ENCODE results near the gene TMED1. TPM values are rescaled to one million over a fixed set of nuclear protein-coding genes. Genes with fewer than 3 reads are reported as not detected.

Gene TMED1
- total RNA-seq, 1 experiment from 2014 or later: 32.3 TPM

DNA sequence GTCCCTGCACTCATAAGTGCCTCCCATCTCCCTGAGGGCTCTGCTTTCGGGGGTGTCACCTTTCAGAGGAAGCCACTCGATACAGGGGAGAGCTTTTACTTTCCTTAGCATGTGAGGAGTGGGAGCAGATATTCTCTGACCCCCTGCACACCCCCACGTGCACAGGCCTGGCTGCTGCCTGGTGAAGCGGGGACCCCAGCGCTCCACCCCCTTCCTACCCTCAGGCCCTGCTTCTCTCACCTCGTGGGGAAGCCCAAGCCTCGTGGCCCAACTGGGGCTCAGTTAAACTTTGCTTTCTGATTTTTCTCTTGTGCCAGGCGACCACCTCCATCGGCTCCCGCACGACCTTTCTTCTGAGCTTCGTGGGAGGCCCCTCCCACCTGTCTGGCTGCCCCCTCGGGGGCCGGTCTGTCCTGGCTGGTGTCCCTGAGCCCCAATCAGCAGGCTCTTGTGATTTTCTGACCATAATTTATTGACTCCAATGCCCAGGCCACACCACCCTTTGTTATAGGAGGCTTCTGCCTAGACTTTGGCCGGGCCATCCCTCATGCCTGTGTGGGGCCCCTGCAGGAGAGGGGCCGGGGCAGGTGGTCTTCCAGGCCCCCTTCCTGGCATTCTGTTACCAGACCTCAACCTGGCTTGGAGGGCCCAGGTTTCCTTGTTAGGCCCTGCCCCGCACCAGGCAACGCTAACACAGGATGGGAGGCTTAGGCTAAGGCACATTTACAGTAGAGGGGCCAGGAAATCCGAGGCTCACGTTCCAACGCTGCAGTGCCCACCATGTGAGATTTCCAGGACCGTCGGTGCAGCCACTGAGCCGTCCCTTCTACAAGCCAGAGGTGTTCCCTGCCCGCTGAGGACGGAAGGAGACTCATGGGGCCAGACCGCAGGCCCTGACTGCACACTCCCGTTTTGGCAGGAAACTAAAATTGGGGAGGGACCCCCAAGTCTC is 3.7 kb downstream of the TMED1 start:
- DNase-seq: no peak
- Mint-ChIP-seq H3K9me3 (peaks cover 11% of the 10 kb centered on the region in 2 experiments; a peak in 4 of 5 replicates), H3K27me3 (ENCODE audit: low read depth) (peaks cover 12% of the 10 kb centered on the region), H3K4me3 (no peak overlapping the region), H3K4me1 (peaks cover 0 to 10% of the 10 kb centered on the region in 2 experiments; a peak in 1 of 4 replicates), H3K36me3 (ENCODE audit: insufficient read depth in 1 of 3, low read depth in 3 of 3) (peaks cover 3 to 27% (median 17%) of the 10 kb centered on the region in 3 experiments; a peak in 6 of 7 replicates), H3K27ac (peak overlapping the region in 1 of 3 experiments; percentile 44; a peak in 1 of 7 replicates)
- H2BK15ac ChIP-seq (ENCODE audit: low read depth, low read length): no peak overlapping the region
- H3K79me2 ChIP-seq (ENCODE audit: insufficient read depth, low read length): no peaks in the 10 kb centered on the region
- no peak overlapping the region for H3K14ac ChIP-seq (ENCODE audit: insufficient read depth, low read length)
- no peaks in the 10 kb centered on the region for H3K27me3 ChIP-seq (ENCODE audit: insufficient read depth, low read length)
- no peak overlapping the region for H3K23ac ChIP-seq (ENCODE audit: insufficient read length, low read depth, low read length)
- TF ChIP-seq, protein P1, sequence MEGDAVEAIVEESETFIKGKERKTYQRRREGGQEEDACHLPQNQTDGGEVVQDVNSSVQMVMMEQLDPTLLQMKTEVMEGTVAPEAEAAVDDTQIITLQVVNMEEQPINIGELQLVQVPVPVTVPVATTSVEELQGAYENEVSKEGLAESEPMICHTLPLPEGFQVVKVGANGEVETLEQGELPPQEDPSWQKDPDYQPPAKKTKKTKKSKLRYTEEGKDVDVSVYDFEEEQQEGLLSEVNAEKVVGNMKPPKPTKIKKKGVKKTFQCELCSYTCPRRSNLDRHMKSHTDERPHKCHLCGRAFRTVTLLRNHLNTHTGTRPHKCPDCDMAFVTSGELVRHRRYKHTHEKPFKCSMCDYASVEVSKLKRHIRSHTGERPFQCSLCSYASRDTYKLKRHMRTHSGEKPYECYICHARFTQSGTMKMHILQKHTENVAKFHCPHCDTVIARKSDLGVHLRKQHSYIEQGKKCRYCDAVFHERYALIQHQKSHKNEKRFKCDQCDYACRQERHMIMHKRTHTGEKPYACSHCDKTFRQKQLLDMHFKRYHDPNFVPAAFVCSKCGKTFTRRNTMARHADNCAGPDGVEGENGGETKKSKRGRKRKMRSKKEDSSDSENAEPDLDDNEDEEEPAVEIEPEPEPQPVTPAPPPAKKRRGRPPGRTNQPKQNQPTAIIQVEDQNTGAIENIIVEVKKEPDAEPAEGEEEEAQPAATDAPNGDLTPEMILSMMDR (conservative IDR thresholded peaks at IDR 0.05): no peak
- H3K79me1 ChIP-seq (ENCODE audit: insufficient read depth, low read depth, low read length, poor library complexity, severe bottlenecking): no peaks in the 10 kb centered on the region
- no peaks in the 10 kb centered on the region for H4K20me1 ChIP-seq (ENCODE audit: control insufficient read depth, insufficient read depth, insufficient read length)
- no peak overlapping the region for H3K27ac ChIP-seq (ENCODE audit: insufficient read length, low read depth, low read length)
- no peak overlapping the region for H3K56ac ChIP-seq (ENCODE audit: insufficient read length, low read depth, low read length)
- no CpG with 5 or more reads among the region's 28 CpGs for WGBS (ENCODE audit: extremely low coverage, insufficient read length, low lambda C conversion rate)
- H4K91ac ChIP-seq (ENCODE audit: insufficient read length, low read depth, low read length): no peak overlapping the region
- H2BK120ac ChIP-seq (ENCODE audit: low read depth, low read length, poor library complexity, severe bottlenecking): no peak overlapping the region
- H4K5ac ChIP-seq (ENCODE audit: insufficient read length, low read depth, low read length): no peak overlapping the region
- no peak overlapping the region for H2AFZ ChIP-seq (ENCODE audit: low read length)
- H3K18ac ChIP-seq (ENCODE audit: insufficient read length, low read depth, low read length): no peak overlapping the region
- H3K4me1 ChIP-seq (ENCODE audit: insufficient read depth, low read length): no peaks in the 10 kb centered on the region; the same call in 1 of the 2 replicates
- H2BK5ac ChIP-seq (ENCODE audit: insufficient read length, low read length): no peak overlapping the region
- no peak overlapping the region for H3K9ac ChIP-seq (ENCODE audit: extremely low read depth, insufficient read length, low read length)
- no peaks in the 10 kb centered on the region for H3K23me2 ChIP-seq (ENCODE audit: insufficient read length, low read depth, low read length, poor library complexity, severe bottlenecking)
- H3K9me3 ChIP-seq (ENCODE audit: control insufficient read depth, low read depth, low read length): no peaks in the 10 kb centered on the region
- H4K8ac ChIP-seq (replicated peaks; ENCODE audit: insufficient read length, low read depth, low read length): no peak overlapping the region
- H3K4me2 ChIP-seq (ENCODE audit: insufficient read depth, insufficient read length, low read length): no peak overlapping the region
- no peak overlapping the region for H2BK20ac ChIP-seq (ENCODE audit: low read depth, low read length, poor library complexity, severe bottlenecking)
- no peak overlapping the region for H3K4ac ChIP-seq (ENCODE audit: low read depth, low read length)
- H2AK5ac ChIP-seq (ENCODE audit: insufficient read length, low read length): no peak overlapping the region
- H2BK12ac ChIP-seq (ENCODE audit: insufficient read length, low read depth, low read length): no peak overlapping the region
- H3T11ph ChIP-seq (ENCODE audit: low read length): no peak overlapping the region

All from H9 (cell line).